OCI-M2 (cell line): ENCODE data around the gene R3HDM2.
A peak's percentile ranks its signal among the peaks of the same experiment; 100 is the strongest.

Experiments used
- DNase-seq: peaks from one replicate; lab custom pipeline; 2025; ENCODE audit not compliant: unreplicated experiment; lab: John Stamatoyannopoulos, UW

The R3HDM2 gene

DNA sequence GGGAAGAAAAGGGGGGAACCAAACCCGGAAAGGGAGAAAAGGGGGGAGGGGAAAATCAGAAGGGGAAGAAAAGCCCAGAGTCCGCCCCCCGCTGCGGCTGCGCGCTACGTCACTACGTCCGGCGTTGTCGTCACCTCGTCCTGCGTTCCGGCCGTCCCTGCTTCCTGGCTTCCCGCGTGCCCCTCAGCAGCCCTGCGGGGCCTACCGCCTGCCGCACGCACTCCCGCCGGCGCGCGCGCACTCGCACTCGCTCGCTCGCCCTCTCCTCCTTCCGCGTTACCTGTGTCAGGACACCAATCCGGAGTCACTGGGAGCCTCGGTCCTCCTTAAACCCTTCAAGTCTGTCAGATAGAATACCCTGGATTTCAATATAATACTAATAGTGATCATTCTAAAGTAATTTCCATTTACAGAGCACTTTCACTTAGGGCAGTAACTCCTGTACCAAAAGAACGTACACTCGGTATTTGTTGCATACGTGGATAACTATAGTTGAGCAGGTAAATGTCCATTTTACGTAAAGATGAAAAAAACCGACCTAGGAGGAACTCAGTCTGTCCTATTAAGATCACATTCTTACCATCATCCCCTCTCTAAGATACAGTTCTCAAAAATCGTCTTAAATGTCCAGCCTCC lies at the start of gene R3HDM2:
Gene R3HDM2, minus strand, starts transcription at position 113 of the 636 bp plus-strand sequence. CDS start 120,615 bp downstream, outside the sequence.
- peak; percentile 73 for DNase-seq

GRCh38 chr12:57479376-57480115 lies 48.7 kb upstream of the R3HDM2 start, which contains the start of gene ARHGAP9:
ARHGAP9 (minus strand) TSS chr12:57479866; CDS start chr12:57479406, 460 bp downstream.
- no peak for DNase-seq

- DNase-seq, result no peak
These were observed 48.2 kb upstream of the R3HDM2 start for GRCh38 chr12:57479043-57479375.

DNA sequence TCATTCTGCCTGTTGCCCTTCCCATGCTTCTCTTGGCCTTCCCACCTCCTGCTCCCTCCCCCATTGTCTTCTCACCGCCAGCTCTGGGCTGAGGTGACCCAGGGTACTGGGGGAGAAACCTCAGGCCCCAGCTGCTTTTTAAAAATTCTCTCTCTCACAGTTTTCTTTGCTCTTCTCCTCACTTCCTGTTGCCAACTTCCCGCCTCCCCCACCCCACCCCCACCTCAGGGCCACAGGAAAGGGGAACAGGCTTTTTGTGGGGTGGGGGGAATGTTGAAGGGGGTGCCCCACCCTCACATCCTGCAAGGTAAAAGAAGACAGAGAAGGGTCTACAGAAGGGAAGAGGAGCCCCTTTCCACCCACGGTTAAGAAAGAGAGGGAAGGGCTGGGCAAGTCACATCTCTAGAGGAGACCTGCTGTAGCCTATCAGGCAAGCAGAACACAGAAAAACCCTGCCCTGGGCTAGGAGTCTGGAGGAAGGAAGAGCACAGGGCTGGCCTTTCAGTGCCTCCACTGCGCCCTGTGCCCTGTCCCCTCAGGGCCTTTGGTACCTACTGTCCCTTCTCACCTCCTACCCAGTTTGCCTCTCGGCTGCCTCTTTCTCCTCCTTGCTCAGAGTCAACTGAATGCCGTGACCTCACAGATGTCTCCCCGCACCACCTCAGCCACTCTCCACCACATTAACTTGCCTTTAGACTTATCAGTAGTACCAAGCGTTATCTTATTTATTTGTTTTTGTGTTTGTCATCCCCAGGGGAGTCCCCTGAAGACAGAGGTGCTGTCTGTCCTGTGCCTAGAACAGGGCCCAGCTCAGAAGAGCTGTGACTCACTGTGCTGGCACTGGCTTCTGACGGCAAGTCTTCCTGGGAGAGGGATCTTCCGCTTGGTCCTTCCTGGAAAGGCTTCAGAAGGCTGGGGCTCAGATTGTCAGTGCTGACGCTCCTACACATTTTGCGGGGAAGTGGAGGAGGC lies 47.2 kb upstream of the R3HDM2 start:
- DNase-seq, result no peak

- DNase-seq, result no peak
These were observed 46.3 kb upstream of the R3HDM2 start for GRCh38 chr12:57476993-57477709.

DNA sequence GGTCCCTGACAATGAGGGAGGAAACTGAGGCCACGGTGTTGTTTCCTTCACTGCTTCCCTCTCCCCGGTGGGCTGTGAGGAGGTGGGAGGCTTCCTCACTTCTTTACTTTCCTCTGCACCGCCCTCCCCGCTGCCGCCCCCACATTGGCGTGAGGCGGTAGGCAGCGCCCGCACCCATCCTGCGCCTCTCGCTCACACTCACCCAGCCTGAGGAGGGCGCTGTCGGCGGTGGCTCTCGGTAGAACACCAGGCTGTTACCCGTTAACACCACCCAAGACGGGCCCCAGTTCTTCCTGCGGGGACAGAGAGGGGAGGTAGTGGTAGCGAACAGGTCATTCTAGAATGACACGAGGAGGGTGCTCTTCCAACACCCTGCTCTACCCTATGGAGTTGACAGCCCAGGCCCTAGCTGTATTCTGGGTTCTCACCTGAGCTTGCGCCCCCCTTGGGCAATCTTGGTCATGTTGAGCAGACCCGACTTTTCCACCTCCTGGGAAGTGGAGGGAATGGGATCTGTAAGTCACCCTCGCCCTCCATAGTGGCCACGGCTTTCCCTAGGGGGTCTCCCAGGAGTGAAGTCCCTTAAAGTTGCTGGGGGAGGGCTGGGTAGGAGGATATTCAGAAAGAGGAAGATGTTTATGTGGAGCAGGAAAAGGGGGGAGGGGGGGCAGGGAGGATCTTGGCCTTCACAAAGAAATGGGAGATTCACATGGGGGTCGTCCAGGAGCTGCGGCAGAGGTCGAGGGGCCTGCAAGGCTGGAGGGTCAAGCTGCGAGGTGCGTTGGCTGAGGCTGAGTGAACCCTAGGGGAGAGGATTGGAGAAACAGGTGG lies 45.5 kb upstream of the R3HDM2 start:
- no peak for DNase-seq

GRCh38 chr12:57475271-57476161 lies 44.7 kb upstream of the R3HDM2 start:
- DNase-seq, result no peak

GRCh38 chr12:57474862-57475261 lies 44.0 kb upstream of the R3HDM2 start:
- no peak for DNase-seq

DNA sequence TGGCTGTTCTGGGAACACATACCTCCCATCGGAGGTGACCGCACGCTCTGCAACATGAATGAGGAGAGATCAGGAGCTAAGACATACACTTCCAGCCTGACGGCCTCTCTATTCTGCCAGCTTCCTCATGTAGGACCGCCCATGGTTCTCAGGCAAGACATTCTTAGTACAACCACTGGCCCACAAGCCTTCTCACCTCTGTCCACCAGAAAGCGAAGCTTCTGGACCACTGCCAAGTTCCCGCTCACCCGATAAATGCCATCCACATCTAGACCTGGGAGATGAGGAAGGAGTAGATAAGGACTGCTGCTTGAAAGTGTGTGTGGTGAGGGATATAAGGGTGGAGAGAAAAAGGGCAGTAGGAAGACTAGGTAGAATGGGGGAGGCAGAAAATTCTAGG lies 43.6 kb upstream of the R3HDM2 start:
- no peak for DNase-seq

GRCh38 chr12:57473886-57474285 lies 43.0 kb upstream of the R3HDM2 start:
- no peak for DNase-seq

GRCh38 chr12:57473392-57473791 lies 42.5 kb upstream of the R3HDM2 start:
- no peak for DNase-seq

DNA sequence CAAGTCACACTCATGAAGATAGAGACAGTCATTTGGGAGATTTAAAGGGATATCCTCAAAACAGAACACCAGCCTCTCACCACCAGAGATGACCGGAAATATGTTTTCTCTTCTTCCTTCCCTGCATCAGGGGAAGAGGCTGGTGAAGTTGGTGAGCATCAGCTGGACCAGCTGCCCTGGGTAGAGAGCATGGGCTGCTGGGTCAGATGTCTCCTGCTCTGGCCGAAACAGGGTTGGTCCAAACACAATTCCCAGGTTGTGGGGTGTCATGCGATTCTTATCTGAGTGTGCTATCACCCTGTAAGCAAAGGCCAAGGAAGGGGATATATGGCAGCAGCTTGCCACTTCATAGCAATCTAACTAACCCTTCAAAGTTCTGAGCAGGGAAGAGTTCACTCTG lies 41.5 kb upstream of the R3HDM2 start:
- DNase-seq, result no peak

GRCh38 chr12:57471661-57472060 lies 40.8 kb upstream of the R3HDM2 start:
- no peak for DNase-seq

DNA sequence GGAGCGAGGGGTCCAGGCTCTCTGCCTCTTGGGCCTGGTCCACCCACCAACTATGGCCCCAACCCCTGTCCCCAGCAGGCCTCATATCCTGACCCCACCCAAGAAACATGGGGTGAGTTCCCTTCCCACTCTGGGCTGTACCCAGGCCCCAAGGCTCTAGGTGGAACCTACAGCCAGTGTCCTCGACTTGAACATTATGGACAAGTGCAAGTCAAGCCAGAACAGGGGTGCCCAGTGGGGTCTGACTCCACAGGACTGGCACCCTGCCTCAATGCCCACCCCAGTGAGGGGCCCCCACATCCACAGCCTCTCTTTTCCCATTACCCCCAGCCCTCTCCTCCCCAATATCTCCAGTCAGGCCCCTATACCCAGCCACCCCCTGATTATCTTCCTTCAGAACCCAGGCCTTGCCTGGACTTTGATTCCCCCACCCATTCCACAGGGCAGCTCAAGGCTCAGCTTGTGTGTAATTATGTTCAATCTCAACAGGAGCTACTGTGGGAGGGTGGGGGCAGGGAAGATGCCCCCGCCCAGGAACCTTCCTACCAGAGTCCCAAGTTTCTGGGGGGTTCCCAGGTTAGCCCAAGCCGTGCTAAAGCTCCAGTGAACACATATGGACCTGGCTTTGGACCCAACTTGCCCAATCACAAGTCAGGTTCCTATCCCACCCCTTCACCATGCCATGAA lies 40.3 kb upstream of the R3HDM2 start:
- no peak for DNase-seq

- no peak for DNase-seq
These were observed 39.6 kb upstream of the R3HDM2 start for GRCh38 chr12:57470286-57470969.

GRCh38 chr12:57469296-57470164 lies 38.7 kb upstream of the R3HDM2 start:
- DNase-seq, result no peak

GRCh38 chr12:57467915-57468314 lies 37.1 kb upstream of the R3HDM2 start:
- no peak for DNase-seq
